ENCODE measurements around the gene TSPAN14. TPM values are rescaled to one million over a fixed set of nuclear protein-coding genes. Genes with fewer than 3 reads are reported as not detected.

Gene TSPAN14
- total RNA-seq, 4 donors from 2014 or later: 61.6 to 83.4 (median 77.9) TPM

- Histone ChIP-seq H3K4me3 (replicated peaks in 1 of 3) (no peak overlapping the region), H3K36me3 (no peaks in the 10 kb centered on the region), H3K4me1 (peaks cover 56 to 75% of the 10 kb centered on the region in 2 donors), H3K27me3 (no peaks in the 10 kb centered on the region), H3K9me3 (no peaks in the 10 kb centered on the region), H3K27ac (peak overlapping the region in 2 of 3 donors; percentile 10 to 98)
- peak; percentile 76 to 81 for DNase-seq
- TF ChIP-seq CTCF (IDR thresholded peaks at IDR 0.05): no peak
- no peak for TF ChIP-seq POLR2A (IDR thresholded peaks at IDR 0.05)
- 65 to 75% methylated on average over 1 to 2 of the region's 2 CpGs for WGBS, 2 donors
- intact Hi-C loops (cut with DNase I): no loop called here
Measured at GRCh38 chr10:80411267-80411668, 42.8 kb upstream of the TSPAN14 start.

- no peak for TF ChIP-seq POLR2A (IDR thresholded peaks at IDR 0.05)
- TF ChIP-seq CTCF (IDR thresholded peaks at IDR 0.05): no peak
- DNase-seq: no peak
- intact Hi-C loops (cut with DNase I): no loop called here
- H3K4me1 ChIP-seq: peaks cover 58 to 79% of the 10 kb centered on the region in 2 donors
- H3K27me3 ChIP-seq: no peaks in the 10 kb centered on the region
- H3K9me3 ChIP-seq: no peaks in the 10 kb centered on the region
- WGBS, 2 donors: 94 to 96% methylated on average over 1 of the region's 1 CpG
- no peak overlapping the region for H3K4me3 ChIP-seq (replicated peaks in 1 of 3)
- no peaks in the 10 kb centered on the region for H3K36me3 ChIP-seq
- peak overlapping the region in 2 of 3 donors; percentile 10 to 98 for H3K27ac ChIP-seq
Measured at GRCh38 chr10:80411681-80412220, 42.4 kb upstream of the TSPAN14 start.

GRCh38 chr10:80412486-80412885 lies 41.6 kb upstream of the TSPAN14 start:
- intact Hi-C loops (cut with DNase I): no loop called here
- 80 to 86% methylated on average over 5 of the region's 5 CpGs for WGBS, 2 donors
- H3K9me3 ChIP-seq: no peaks in the 10 kb centered on the region
- no peaks in the 10 kb centered on the region for H3K36me3 ChIP-seq
- peak overlapping the region; percentile 57 to 98 (median 59) for H3K27ac ChIP-seq
- no peak for DNase-seq
- peaks cover 60 to 79% of the 10 kb centered on the region in 2 donors for H3K4me1 ChIP-seq
- no peak overlapping the region for H3K4me3 ChIP-seq (replicated peaks in 1 of 3)
- H3K27me3 ChIP-seq: no peaks in the 10 kb centered on the region
- TF ChIP-seq CTCF (IDR thresholded peaks at IDR 0.05) (no peak), POLR2A (IDR thresholded peaks at IDR 0.05) (no peak)

GRCh38 chr10:80413271-80413996 lies 40.7 kb upstream of the TSPAN14 start:
- H3K27me3 ChIP-seq: no peaks in the 10 kb centered on the region
- H3K9me3 ChIP-seq: no peaks in the 10 kb centered on the region
- WGBS, 2 donors: 42 to 46% methylated on average over 12 of the region's 12 CpGs
- peaks cover 58 to 76% of the 10 kb centered on the region in 2 donors for H3K4me1 ChIP-seq
- H3K27ac ChIP-seq: peak overlapping the region; percentile 57 to 98 (median 59)
- H3K4me3 ChIP-seq (replicated peaks in 1 of 3): no peak overlapping the region
- H3K36me3 ChIP-seq: no peaks in the 10 kb centered on the region
- TF ChIP-seq CTCF (IDR thresholded peaks at IDR 0.05) (no peak), POLR2A (IDR thresholded peaks at IDR 0.05) (no peak)
- intact Hi-C loops (cut with DNase I): no loop called here
- DNase-seq: peak; percentile 77 to 82
